ENCODE data around the gene CPA3. TPM values are rescaled to one million over a fixed set of nuclear protein-coding genes. Genes with fewer than 3 reads are reported as not detected.

Gene CPA3
- 0.13 TPM in 1 of 3 replicates, not detected in the others for total RNA-seq

- no peak for DNase-seq (ENCODE audit: low spot score in 2 of 2, unreplicated experiment in 2 of 2)
- H3K4me3 Mint-ChIP-seq = no peak within 1 kb of the TSS
- peaks cover 5% of the 10 kb centered on the region for H3K4me1 Mint-ChIP-seq
- H3K27ac Mint-ChIP-seq = no peak within 1 kb of the TSS
- H3K36me3 Mint-ChIP-seq = no peaks in the 10 kb centered on the region
- H3K9me3 Mint-ChIP-seq = no peaks in the 10 kb centered on the region
- peaks cover 26% of the 10 kb centered on the region for H3K27me3 Mint-ChIP-seq (ENCODE audit: low read depth)
- no peak for TF ChIP-seq CTCF (IDR thresholded peaks at IDR 0.05; ENCODE audit: unreplicated experiment)
Measured at GRCh38 chr3:148865049-148865448, at the start of gene CPA3. CPA3 (plus strand) TSS chr3:148865296; CDS start chr3:148865308, 12 bp downstream.

- Mint-ChIP-seq H3K27me3 (ENCODE audit: low read depth) (peaks cover 4% of the 10 kb centered on the region), H3K27ac (no peak overlapping the region), H3K9me3 (peaks cover 5% of the 10 kb centered on the region), H3K4me1 (peaks cover 46% of the 10 kb centered on the region), H3K36me3 (peaks cover 7% of the 10 kb centered on the region), H3K4me3 (no peak overlapping the region)
- DNase-seq (ENCODE audit: low spot score in 2 of 2, unreplicated experiment in 2 of 2) = no peak
- TF ChIP-seq CTCF (IDR thresholded peaks at IDR 0.05; ENCODE audit: unreplicated experiment) = no peak
Measured at GRCh38 chr3:148815316-148816110, 49.6 kb upstream of the CPA3 start.

DNA sequence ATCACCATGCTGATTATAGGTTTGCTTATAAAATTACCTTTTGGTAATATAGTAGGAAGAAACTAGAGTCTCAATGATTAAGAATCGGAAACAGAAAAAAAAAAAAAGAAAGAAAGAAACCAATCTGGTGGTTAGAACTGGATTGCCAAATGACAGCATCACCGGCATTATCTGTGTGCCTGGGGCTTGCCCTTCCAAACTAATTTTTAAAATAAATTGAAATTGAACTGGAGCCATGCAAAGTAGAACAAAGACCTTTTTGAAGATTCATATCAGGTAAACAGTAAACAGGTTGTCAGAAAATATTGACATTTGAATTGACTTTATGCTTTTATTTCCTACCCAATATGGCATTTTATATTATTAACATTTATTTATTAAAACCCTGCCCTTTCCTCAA, 48.7 kb upstream of the CPA3 start:
- peaks cover 2% of the 10 kb centered on the region for H3K36me3 Mint-ChIP-seq
- no peak for DNase-seq (ENCODE audit: low spot score in 2 of 2, unreplicated experiment in 2 of 2)
- peaks cover 52% of the 10 kb centered on the region for H3K4me1 Mint-ChIP-seq
- H3K4me3 Mint-ChIP-seq = no peak overlapping the region
- H3K27ac Mint-ChIP-seq = no peak overlapping the region
- no peaks in the 10 kb centered on the region for H3K27me3 Mint-ChIP-seq (ENCODE audit: low read depth)
- H3K9me3 Mint-ChIP-seq = no peaks in the 10 kb centered on the region
- no peak for TF ChIP-seq CTCF (IDR thresholded peaks at IDR 0.05; ENCODE audit: unreplicated experiment)

GRCh38 chr3:148816981-148817525, 48.0 kb upstream of the CPA3 start:
- H3K4me1 Mint-ChIP-seq = peaks cover 55% of the 10 kb centered on the region
- no peak for DNase-seq (ENCODE audit: low spot score in 2 of 2, unreplicated experiment in 2 of 2)
- no peak overlapping the region for H3K4me3 Mint-ChIP-seq
- H3K9me3 Mint-ChIP-seq = no peaks in the 10 kb centered on the region
- H3K36me3 Mint-ChIP-seq = peaks cover 5% of the 10 kb centered on the region
- no peak for TF ChIP-seq CTCF (IDR thresholded peaks at IDR 0.05; ENCODE audit: unreplicated experiment)
- H3K27me3 Mint-ChIP-seq (ENCODE audit: low read depth) = no peaks in the 10 kb centered on the region
- H3K27ac Mint-ChIP-seq = peak overlapping the region; percentile 72

DNA sequence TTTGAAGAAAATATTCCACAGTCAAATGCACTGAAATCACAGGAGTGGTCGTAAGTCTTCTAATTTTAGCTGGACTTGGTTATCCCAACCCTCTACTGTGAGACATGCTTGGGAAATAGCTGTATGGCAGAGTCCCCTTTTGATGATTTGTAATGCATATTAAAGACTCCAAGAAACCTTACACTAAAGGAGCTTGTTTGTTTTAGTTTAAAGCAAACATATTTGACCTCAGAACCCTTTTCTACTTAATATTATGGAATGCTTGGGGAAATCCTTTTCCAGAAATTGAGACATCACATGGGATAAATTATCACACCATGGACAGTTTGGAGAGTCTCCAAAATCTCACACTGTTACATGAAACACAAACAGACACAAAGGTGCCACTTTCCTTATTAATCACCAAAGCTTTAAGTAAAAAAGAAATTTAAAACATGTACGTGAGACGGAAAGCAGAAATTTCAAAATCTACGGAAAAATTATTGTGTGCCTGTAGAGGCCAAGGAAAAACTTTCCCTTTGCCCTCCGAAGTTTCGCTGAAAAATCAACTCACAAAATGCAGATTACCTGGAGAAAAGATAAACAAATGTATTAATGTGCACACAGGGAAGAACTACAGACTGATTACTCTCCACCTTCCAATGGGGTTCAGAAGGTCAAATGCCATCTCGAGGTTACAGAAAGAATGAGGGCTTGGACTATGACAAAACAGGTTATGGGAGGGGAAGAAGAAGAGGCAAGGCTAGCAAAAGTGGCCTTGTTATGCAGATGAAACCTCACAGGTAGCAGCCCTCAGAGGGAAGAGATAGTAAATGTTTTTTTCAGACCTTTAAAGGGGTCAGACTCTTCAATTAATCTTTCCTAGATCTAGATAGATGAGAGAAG, 44.5 kb upstream of the CPA3 start:
- H3K4me1 Mint-ChIP-seq = peaks cover 61% of the 10 kb centered on the region
- no peaks in the 10 kb centered on the region for H3K27me3 Mint-ChIP-seq (ENCODE audit: low read depth)
- no peak for TF ChIP-seq CTCF (IDR thresholded peaks at IDR 0.05; ENCODE audit: unreplicated experiment)
- peaks cover 12% of the 10 kb centered on the region for H3K9me3 Mint-ChIP-seq
- H3K27ac Mint-ChIP-seq = peak overlapping the region; percentile 76
- no peak overlapping the region for H3K4me3 Mint-ChIP-seq
- DNase-seq (ENCODE audit: low spot score in 2 of 2, unreplicated experiment in 2 of 2) = no peak
- H3K36me3 Mint-ChIP-seq = peaks cover 3% of the 10 kb centered on the region

All from mesothelial cell of epicardium (in vitro differentiated cells).